Purkinje cell (primary cell): ENCODE data around the gene TRPC4AP. TPM values are rescaled to one million over a fixed set of nuclear protein-coding genes. Genes with fewer than 3 reads are reported as not detected.

ENCODE experiments used
- polyA plus RNA-seq: library from polyadenylated mRNA; unstranded; fragments of >200 nt; fragmentation: Nextera tagmentation; gene quantifications from 2 replicates; pipeline ENCODE4 v1.2.1, GENCODE V29; 2014

The TRPC4AP gene, protein sequence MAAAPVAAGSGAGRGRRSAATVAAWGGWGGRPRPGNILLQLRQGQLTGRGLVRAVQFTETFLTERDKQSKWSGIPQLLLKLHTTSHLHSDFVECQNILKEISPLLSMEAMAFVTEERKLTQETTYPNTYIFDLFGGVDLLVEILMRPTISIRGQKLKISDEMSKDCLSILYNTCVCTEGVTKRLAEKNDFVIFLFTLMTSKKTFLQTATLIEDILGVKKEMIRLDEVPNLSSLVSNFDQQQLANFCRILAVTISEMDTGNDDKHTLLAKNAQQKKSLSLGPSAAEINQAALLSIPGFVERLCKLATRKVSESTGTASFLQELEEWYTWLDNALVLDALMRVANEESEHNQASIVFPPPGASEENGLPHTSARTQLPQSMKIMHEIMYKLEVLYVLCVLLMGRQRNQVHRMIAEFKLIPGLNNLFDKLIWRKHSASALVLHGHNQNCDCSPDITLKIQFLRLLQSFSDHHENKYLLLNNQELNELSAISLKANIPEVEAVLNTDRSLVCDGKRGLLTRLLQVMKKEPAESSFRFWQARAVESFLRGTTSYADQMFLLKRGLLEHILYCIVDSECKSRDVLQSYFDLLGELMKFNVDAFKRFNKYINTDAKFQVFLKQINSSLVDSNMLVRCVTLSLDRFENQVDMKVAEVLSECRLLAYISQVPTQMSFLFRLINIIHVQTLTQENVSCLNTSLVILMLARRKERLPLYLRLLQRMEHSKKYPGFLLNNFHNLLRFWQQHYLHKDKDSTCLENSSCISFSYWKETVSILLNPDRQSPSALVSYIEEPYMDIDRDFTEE
- 9.4 and 9.9 TPM in 2 replicates for polyA plus RNA-seq

GRCh38 chr20:35092524-35093266 lies at the start of gene TRPC4AP:
TSS of gene TRPC4AP (minus strand) at chr20:35092807. CDS start at chr20:35092781, 26 bp downstream.

DNA sequence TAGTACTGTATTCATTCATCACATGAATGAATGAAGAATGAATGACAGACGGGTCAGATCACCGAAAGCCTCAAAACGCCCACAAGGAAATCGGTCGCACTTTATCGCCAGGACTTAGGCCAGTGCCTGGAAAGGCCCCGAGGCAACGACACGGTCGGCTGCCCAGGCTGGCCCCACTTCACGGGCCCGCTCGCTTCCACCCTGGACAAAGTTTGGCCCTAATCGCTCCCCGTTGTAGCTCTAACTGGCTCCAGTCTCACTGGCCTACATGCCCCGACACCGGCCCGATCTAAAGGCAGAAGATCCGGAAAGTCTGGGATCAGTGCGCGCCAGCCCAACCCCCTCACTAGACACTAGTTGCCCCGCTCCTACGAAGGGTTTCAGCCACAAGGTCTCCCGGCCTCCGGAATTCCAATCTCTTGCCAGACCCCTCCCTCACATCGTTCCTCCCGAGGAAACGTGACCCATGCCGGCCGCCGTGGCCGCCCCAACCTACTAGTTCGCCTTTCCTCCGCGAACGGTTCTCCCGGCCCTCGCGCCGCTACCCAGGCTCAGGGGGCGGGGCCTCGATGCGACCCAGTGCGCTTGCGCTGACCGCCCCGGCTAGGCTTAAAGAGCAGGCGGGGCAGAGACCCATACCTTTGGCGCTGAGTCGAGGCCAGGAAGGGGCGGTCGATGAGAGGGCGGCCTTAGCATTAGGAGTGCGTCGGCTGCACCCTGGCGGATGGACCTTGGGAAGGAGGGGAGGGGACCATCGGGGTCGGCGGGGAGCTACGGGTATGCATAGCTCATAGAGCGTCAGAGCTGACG lies 137.2 kb downstream of the TRPC4AP start, which contains the start of the genes GSS and MYH7B:
GSS (minus strand) TSS at position 576 of the 810 bp plus-strand sequence. CDS start 3,954 bp downstream, outside the sequence.
MYH7B (plus strand) TSS at position 638 of the 810 bp plus-strand sequence. CDS start 22,138 bp downstream, outside the sequence.

Other genes with a start within 250 kb of the TRPC4AP start
- gene GGT7, start 220.0 kb downstream of the TRPC4AP start, polyA plus RNA-seq: 0.41 and 0.82 TPM in 2 replicates
- gene ACSS2, start 216.2 kb downstream of the TRPC4AP start, polyA plus RNA-seq: 13.0 and 24.7 TPM in 2 replicates
- 12.4 and 18.9 TPM in 2 replicates for gene GSS, start 137.0 kb downstream of the TRPC4AP start, polyA plus RNA-seq
- 1.2 and 2.0 TPM in 2 replicates for gene MYH7B, start 136.9 kb downstream of the TRPC4AP start, polyA plus RNA-seq
- gene EDEM2, start 54.5 kb upstream of the TRPC4AP start, polyA plus RNA-seq: 10.2 and 11.3 TPM in 2 replicates
- 62.1 and 84.1 TPM in 2 replicates for gene PROCR, start 79.3 kb upstream of the TRPC4AP start, polyA plus RNA-seq
- 0.22 and 0.46 TPM in 2 replicates for gene MMP24, start 133.9 kb upstream of the TRPC4AP start, polyA plus RNA-seq
- gene MMP24OS, start 185.3 kb upstream of the TRPC4AP start, polyA plus RNA-seq: 17.4 and 18.9 TPM in 2 replicates
- gene EIF6, start 192.0 kb upstream of the TRPC4AP start, polyA plus RNA-seq: 125 and 147 TPM in 2 replicates
- not detected in 2 replicates for gene FAM83C, start 199.6 kb upstream of the TRPC4AP start, polyA plus RNA-seq